ENCODE results near the gene EFTUD2. TPM values are rescaled to one million over a fixed set of nuclear protein-coding genes. Genes with fewer than 3 reads are reported as not detected.

EFTUD2 gene
- total and polyA plus RNA-seq, 2 donors, result 44.0 to 65.8 TPM

DNA sequence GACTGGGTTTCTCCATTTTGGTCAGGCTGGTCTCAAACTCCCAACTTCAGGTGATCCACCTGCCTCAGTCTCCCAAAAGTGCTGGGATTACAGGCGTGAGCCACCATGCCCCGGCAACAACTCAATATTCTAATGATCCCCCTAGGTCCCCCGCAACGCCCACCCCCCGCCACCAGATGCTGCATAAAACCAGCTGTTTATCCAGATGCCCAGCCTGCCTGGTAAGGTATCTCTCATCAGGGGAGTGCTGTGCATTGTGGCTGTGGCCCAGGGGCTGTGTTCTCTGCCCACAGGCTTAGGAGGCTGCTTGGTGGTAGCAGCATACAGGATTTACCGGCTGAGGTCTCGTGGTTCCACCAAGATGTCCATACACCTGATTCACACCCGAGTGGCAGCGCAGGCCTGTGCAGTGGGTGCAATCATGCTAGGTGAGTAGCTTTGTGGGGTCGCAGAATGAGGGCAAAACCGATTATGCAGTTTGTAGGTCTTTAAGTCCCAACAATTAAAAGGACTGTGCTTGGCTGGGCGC lies 50.2 kb downstream of the EFTUD2 start:
- DNase-seq (ENCODE audit: low read depth in 6 of 9, low spot score in 9 of 9), result no peak
- H3K27ac ChIP-seq (ENCODE audit: low read depth in 1 of 2, low read length in 1 of 2), result no peak overlapping the region
- no peaks in the 10 kb centered on the region for H3K9me3 ChIP-seq (ENCODE audit: control insufficient read depth in 2 of 2, insufficient read depth in 1 of 2, low read length in 1 of 2)
- no peaks in the 10 kb centered on the region for H3K4me1 ChIP-seq (ENCODE audit: control insufficient read depth in 2 of 2, insufficient read depth in 2 of 2, low read length in 2 of 2)
- no peak overlapping the region for H3K4me3 ChIP-seq (ENCODE audit: low read length in 2 of 2)
- WGBS, result 98% methylated on average over 12 of the region's 12 CpGs
- H3K36me3 ChIP-seq (ENCODE audit: control insufficient read depth in 2 of 2, insufficient read depth in 2 of 2, low read length in 1 of 2), result peaks cover 34 to 39% of the 10 kb centered on the region in 2 donors
- no peaks in the 10 kb centered on the region for H3K27me3 ChIP-seq (ENCODE audit: control insufficient read depth in 2 of 2, insufficient read depth in 1 of 2, low read length in 1 of 2)

GRCh38 chr17:44848257-44848795 lies 50.9 kb downstream of the EFTUD2 start:
- Histone ChIP-seq H3K36me3 (ENCODE audit: control insufficient read depth in 2 of 2, insufficient read depth in 2 of 2, low read length in 1 of 2) (peaks cover 27 to 32% of the 10 kb centered on the region in 2 donors), H3K27ac (ENCODE audit: low read depth in 1 of 2, low read length in 1 of 2) (no peak overlapping the region), H3K4me3 (ENCODE audit: low read length in 2 of 2) (no peak overlapping the region), H3K4me1 (ENCODE audit: control insufficient read depth in 2 of 2, insufficient read depth in 2 of 2, low read length in 2 of 2) (no peaks in the 10 kb centered on the region), H3K27me3 (ENCODE audit: control insufficient read depth in 2 of 2, insufficient read depth in 1 of 2, low read length in 1 of 2) (no peaks in the 10 kb centered on the region), H3K9me3 (ENCODE audit: control insufficient read depth in 2 of 2, insufficient read depth in 1 of 2, low read length in 1 of 2) (no peaks in the 10 kb centered on the region)
- WGBS, result 95% methylated on average over 6 of the region's 6 CpGs
- no peak for DNase-seq (ENCODE audit: low read depth in 6 of 9, low spot score in 9 of 9)

- DNase-seq (ENCODE audit: low read depth in 6 of 9, low spot score in 9 of 9), result no peak
- 94% methylated on average over 2 of the region's 2 CpGs for WGBS
- Histone ChIP-seq H3K9me3 (ENCODE audit: control insufficient read depth in 2 of 2, insufficient read depth in 1 of 2, low read length in 1 of 2) (no peaks in the 10 kb centered on the region), H3K4me1 (ENCODE audit: control insufficient read depth in 2 of 2, insufficient read depth in 2 of 2, low read length in 2 of 2) (peaks cover 0 to 3% of the 10 kb centered on the region in 2 donors), H3K27ac (ENCODE audit: low read depth in 1 of 2, low read length in 1 of 2) (no peak within 1 kb of the TSS), H3K27me3 (ENCODE audit: control insufficient read depth in 2 of 2, insufficient read depth in 1 of 2, low read length in 1 of 2) (no peaks in the 10 kb centered on the region), H3K4me3 (ENCODE audit: low read length in 2 of 2) (no peak within 1 kb of the TSS), H3K36me3 (ENCODE audit: control insufficient read depth in 2 of 2, insufficient read depth in 2 of 2, low read length in 1 of 2) (peaks cover 23 to 27% of the 10 kb centered on the region in 2 donors)
Measured at GRCh38 chr17:44847586-44847985, 51.7 kb downstream of the EFTUD2 start, which contains the start of gene HIGD1B. TSS of gene HIGD1B (plus strand) at chr17:44847883. CDS start at chr17:44848153, 270 bp downstream.

DNA sequence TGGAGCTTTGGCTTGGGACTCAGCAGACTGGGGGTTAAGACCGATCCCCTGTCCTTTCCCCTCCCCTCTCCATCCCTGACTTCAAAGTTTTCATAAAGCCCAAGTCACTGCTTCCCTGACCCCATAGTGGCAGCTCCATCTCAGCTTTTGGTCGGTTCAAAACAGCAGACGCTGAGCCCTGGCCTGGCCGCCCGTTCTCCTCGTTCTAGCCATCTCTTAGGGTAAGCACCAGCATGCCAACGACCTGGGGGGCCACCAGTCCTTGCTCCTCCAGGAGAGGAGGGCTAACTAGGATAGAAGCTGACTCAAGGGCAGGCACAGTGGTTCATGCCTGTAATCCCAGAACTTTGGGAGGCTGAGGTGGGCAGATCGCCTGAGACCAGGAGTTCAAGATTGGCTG lies 53.0 kb downstream of the EFTUD2 start:
- Histone ChIP-seq H3K9me3 (ENCODE audit: control insufficient read depth in 2 of 2, insufficient read depth in 1 of 2, low read length in 1 of 2) (no peaks in the 10 kb centered on the region), H3K4me3 (ENCODE audit: low read length in 2 of 2) (no peak overlapping the region), H3K27me3 (ENCODE audit: control insufficient read depth in 2 of 2, insufficient read depth in 1 of 2, low read length in 1 of 2) (no peaks in the 10 kb centered on the region), H3K4me1 (ENCODE audit: control insufficient read depth in 2 of 2, insufficient read depth in 2 of 2, low read length in 2 of 2) (peaks cover 0 to 7% of the 10 kb centered on the region in 2 donors), H3K36me3 (ENCODE audit: control insufficient read depth in 2 of 2, insufficient read depth in 2 of 2, low read length in 1 of 2) (peaks cover 14% of the 10 kb centered on the region in 2 donors), H3K27ac (ENCODE audit: low read depth in 1 of 2, low read length in 1 of 2) (no peak overlapping the region)
- WGBS, result 89% methylated on average over 8 of the region's 8 CpGs
- no peak for DNase-seq (ENCODE audit: low read depth in 6 of 9, low spot score in 9 of 9)

DNA sequence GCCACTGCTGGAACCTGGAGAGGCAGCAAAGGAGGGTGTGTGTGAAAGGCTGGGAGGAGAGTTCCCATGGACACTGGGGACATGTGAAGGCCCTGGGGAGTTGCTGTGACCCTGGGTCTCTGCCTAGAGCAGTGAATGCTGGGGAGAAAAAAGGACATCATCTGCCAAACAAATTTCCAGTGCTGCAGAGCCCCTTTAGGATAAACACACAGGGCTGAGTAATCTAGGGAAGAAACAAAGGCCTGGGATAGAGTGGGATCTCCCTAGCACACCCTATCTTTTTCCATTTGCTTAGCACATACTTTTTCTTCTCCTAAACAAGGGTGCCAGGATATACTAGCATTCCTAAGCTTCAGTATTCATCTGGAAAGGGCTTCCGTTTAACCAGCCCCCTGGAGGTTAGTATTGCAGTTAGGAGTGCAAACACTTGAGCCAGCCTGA lies 54.8 kb downstream of the EFTUD2 start:
- H3K9me3 ChIP-seq (ENCODE audit: control insufficient read depth in 2 of 2, insufficient read depth in 1 of 2, low read length in 1 of 2), result no peaks in the 10 kb centered on the region
- H3K27ac ChIP-seq (ENCODE audit: low read depth in 1 of 2, low read length in 1 of 2), result no peak overlapping the region
- 93% methylated on average over 1 of the region's 1 CpG for WGBS
- no peak overlapping the region for H3K4me3 ChIP-seq (ENCODE audit: low read length in 2 of 2)
- DNase-seq (ENCODE audit: low read depth in 6 of 9, low spot score in 9 of 9), result no peak
- no peaks in the 10 kb centered on the region for H3K36me3 ChIP-seq (ENCODE audit: control insufficient read depth in 2 of 2, insufficient read depth in 2 of 2, low read length in 1 of 2)
- no peaks in the 10 kb centered on the region for H3K27me3 ChIP-seq (ENCODE audit: control insufficient read depth in 2 of 2, insufficient read depth in 1 of 2, low read length in 1 of 2)
- H3K4me1 ChIP-seq (ENCODE audit: control insufficient read depth in 2 of 2, insufficient read depth in 2 of 2, low read length in 2 of 2), result peaks cover 2 to 16% of the 10 kb centered on the region in 2 donors

- Histone ChIP-seq H3K4me3 (ENCODE audit: low read length in 2 of 2) (no peak overlapping the region), H3K9me3 (ENCODE audit: control insufficient read depth in 2 of 2, insufficient read depth in 1 of 2, low read length in 1 of 2) (no peaks in the 10 kb centered on the region), H3K4me1 (ENCODE audit: control insufficient read depth in 2 of 2, insufficient read depth in 2 of 2, low read length in 2 of 2) (peaks cover 2 to 16% of the 10 kb centered on the region in 2 donors), H3K36me3 (ENCODE audit: control insufficient read depth in 2 of 2, insufficient read depth in 2 of 2, low read length in 1 of 2) (no peaks in the 10 kb centered on the region), H3K27ac (ENCODE audit: low read depth in 1 of 2, low read length in 1 of 2) (no peak overlapping the region), H3K27me3 (ENCODE audit: control insufficient read depth in 2 of 2, insufficient read depth in 1 of 2, low read length in 1 of 2) (no peaks in the 10 kb centered on the region)
- 66% methylated on average over 5 of the region's 5 CpGs for WGBS
- DNase-seq (ENCODE audit: low read depth in 6 of 9, low spot score in 9 of 9), result peak in 1 of 9 donors; percentile 18
Measured at GRCh38 chr17:44842748-44843147, 56.5 kb downstream of the EFTUD2 start.

DNA sequence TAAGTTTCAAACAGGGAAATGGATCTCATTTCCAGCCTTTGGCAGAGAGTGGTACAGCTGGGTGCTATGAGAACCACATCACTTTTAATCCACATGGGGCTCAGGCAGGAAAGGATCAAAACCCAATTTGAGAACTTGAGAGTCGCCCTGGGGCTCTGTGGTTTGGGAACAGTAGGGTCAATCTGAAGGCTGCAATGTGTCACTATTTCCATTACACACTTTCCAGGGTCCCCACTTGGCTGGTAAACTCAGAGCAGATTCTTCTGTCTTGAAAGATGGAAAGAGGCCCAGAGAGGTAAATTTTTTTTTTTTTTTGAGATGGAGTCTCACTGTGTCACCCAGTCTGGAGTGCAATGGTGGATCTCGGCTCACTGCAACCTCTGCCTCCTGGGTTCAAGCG lies 58.3 kb downstream of the EFTUD2 start:
- H3K9me3 ChIP-seq (ENCODE audit: control insufficient read depth in 2 of 2, insufficient read depth in 1 of 2, low read length in 1 of 2), result no peaks in the 10 kb centered on the region
- H3K27me3 ChIP-seq (ENCODE audit: control insufficient read depth in 2 of 2, insufficient read depth in 1 of 2, low read length in 1 of 2), result no peaks in the 10 kb centered on the region
- H3K36me3 ChIP-seq (ENCODE audit: control insufficient read depth in 2 of 2, insufficient read depth in 2 of 2, low read length in 1 of 2), result no peaks in the 10 kb centered on the region
- DNase-seq (ENCODE audit: low read depth in 6 of 9, low spot score in 9 of 9), result peak in 1 of 9 donors; percentile 5
- WGBS, result 60% methylated on average over 3 of the region's 3 CpGs
- H3K4me1 ChIP-seq (ENCODE audit: control insufficient read depth in 2 of 2, insufficient read depth in 2 of 2, low read length in 2 of 2), result peaks cover 2 to 16% of the 10 kb centered on the region in 2 donors
- no peak overlapping the region for H3K4me3 ChIP-seq (ENCODE audit: low read length in 2 of 2)
- no peak overlapping the region for H3K27ac ChIP-seq (ENCODE audit: low read depth in 1 of 2, low read length in 1 of 2)

DNA sequence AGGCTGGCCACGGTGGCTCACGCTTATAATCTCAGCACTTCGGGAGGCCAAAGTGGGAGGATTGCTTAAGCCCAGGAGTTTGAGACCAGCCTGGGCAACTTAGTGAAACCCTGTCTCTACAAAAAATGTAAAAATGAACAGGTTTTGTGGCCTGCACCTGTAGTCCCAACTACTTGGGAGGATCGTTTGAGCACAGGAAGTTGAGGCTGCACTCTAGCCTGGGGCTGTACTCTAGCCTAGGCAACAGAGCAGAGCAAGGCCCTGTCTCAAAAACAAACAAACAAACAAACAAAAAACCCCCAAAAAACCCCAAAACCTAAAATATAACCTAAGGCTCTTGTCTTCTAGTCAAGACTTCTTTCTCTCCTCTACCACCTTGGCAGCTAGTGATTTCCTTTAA lies 59.0 kb downstream of the EFTUD2 start:
- WGBS, result 75% methylated on average over 4 of the region's 4 CpGs
- peaks cover 2 to 16% of the 10 kb centered on the region in 2 donors for H3K4me1 ChIP-seq (ENCODE audit: control insufficient read depth in 2 of 2, insufficient read depth in 2 of 2, low read length in 2 of 2)
- H3K27ac ChIP-seq (ENCODE audit: low read depth in 1 of 2, low read length in 1 of 2), result peak overlapping the region in 1 of 2 donors; percentile 36
- no peaks in the 10 kb centered on the region for H3K27me3 ChIP-seq (ENCODE audit: control insufficient read depth in 2 of 2, insufficient read depth in 1 of 2, low read length in 1 of 2)
- no peaks in the 10 kb centered on the region for H3K9me3 ChIP-seq (ENCODE audit: control insufficient read depth in 2 of 2, insufficient read depth in 1 of 2, low read length in 1 of 2)
- peak in 1 of 9 donors; percentile 41 for DNase-seq (ENCODE audit: low read depth in 6 of 9, low spot score in 9 of 9)
- no peak overlapping the region for H3K4me3 ChIP-seq (ENCODE audit: low read length in 2 of 2)
- no peaks in the 10 kb centered on the region for H3K36me3 ChIP-seq (ENCODE audit: control insufficient read depth in 2 of 2, insufficient read depth in 2 of 2, low read length in 1 of 2)

DNA sequence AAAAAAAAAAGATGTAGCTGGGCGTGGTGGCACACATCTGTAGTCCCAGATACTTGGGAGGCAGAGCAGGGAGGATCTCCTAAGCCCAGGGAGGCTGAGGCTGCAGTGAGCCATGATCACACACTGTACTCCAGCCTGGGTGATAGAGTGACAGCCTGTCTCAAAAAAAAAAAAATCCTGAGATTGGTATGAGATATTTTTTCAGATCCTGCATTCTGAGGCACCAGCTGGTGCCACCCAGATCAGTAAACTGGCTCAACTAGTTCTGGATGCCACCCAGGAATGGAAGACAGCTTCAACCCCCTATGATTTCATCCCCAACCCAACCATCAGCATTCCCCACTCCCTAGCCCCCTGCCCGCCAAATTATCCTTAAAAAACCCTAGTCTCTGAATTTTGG lies 62.0 kb downstream of the EFTUD2 start:
- no peak for DNase-seq (ENCODE audit: low read depth in 6 of 9, low spot score in 9 of 9)
- Histone ChIP-seq H3K36me3 (ENCODE audit: control insufficient read depth in 2 of 2, insufficient read depth in 2 of 2, low read length in 1 of 2) (no peaks in the 10 kb centered on the region), H3K4me1 (ENCODE audit: control insufficient read depth in 2 of 2, insufficient read depth in 2 of 2, low read length in 2 of 2) (peaks cover 2 to 10% of the 10 kb centered on the region in 2 donors), H3K27me3 (ENCODE audit: control insufficient read depth in 2 of 2, insufficient read depth in 1 of 2, low read length in 1 of 2) (peaks cover 0 to 14% of the 10 kb centered on the region in 2 donors), H3K27ac (ENCODE audit: low read depth in 1 of 2, low read length in 1 of 2) (no peak overlapping the region), H3K9me3 (ENCODE audit: control insufficient read depth in 2 of 2, insufficient read depth in 1 of 2, low read length in 1 of 2) (no peaks in the 10 kb centered on the region), H3K4me3 (ENCODE audit: low read length in 2 of 2) (no peak overlapping the region)
- 66% methylated on average over 2 of the region's 2 CpGs for WGBS

Data from thymus (tissue), 11 donors.